Posterior cingulate gyrus (tissue), 11 donors: ENCODE measurements around the gene PRKCB.

Experiments
- DNase-seq, 10 donors: peaks; one replicate each; pipeline versions ENCODE4 v3.0.0 to v3.0.0-alpha.2; 2020 to 2021; ENCODE audit warnings: mixed read lengths in 3 of 10
- intact Hi-C: fragments of 100-400 bp; cut with DNase I; formaldehyde crosslinking; loops from one replicate; pipeline ENCODE4 v1.15.1; 2023

The PRKCB gene

DNA sequence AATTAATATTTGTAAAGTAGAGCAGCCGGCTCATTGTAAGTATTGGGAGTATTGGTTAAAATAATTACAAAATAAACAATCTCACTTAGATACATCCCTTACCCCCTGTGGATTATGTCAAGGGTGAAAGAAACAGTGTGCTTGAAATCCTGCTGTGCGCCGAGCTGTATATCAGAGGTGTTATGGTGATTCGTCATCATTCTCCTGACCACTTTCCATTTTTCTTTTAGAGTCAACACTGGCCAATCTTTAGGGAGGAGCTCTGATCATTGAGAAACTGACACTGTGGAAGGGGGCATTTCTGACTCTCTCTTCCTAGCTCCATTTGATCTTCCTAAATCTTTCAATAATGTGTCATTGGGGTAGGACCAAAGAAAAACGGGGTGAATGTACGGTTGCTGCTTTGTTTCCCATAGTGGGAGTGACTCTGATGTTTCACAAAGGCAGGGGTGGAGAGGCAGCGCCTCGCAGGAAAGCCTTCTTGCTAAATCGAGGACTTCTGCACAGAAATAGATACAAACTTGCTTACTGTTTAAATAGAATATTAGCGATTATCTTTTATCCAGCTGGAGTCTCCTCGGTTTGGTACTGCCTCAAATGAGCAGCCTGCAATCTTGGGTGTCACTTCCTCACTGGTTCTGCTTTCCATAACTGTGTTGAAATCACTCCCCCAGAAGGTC is 123.4 kb downstream of the PRKCB start:
- intact Hi-C loops, result no loop called here
- DNase-seq, result no peak

DNA sequence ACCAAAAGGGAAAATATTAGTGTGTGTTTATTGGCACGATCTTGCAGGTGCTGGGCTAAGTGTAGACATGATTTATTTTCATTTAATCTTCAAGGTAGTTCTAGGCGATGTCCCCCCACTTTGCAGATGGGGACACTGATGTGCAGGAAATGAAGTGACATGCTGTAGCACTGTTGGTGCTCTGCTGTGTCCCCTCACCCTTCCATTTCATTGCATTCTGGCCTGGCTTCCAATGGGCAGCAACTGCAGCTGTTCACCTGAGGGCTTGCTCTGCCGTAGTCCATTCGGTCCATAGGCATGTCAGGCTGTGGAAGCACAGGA is 123.9 kb downstream of the PRKCB start:
- intact Hi-C loops, result no loop called here
- no peak for DNase-seq

DNA sequence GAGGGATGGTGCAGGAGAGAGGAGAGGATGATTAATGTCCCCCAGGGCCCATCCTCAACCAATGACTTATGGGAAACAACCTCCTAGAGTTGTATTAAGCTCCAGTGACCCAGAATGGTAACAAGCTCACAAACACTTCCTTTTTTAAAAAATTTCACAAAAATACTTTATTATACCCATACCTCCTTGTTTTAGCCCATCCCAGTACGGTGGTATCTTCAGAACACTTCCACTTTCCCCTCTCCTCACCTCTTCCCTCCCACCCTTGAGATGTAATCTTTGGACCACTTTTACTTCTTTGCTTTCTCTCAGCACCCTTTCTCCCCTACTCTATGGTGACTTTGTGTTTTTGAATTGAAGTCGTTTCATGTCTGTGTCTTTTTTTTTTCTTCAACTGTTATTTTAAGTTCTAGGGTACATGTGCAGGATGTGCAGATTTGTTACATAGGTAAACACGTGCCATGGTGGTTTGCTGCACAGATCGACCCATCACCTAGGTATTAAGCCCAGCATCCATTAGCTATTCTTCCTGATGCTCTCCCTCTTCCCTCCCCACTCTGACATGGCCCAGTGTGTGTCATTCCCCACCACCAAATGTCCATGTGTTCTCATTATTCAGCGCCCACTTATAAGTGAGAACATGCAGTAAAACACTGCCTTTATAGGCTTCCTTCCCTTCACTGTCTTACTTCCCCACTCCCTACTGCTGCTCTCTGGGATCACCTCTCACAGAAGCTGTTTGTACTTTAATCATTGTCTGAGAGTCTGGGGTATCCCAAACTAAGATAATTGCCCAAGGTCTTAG is 124.5 kb downstream of the PRKCB start:
- intact Hi-C loops, result no loop called here
- no peak for DNase-seq

DNA sequence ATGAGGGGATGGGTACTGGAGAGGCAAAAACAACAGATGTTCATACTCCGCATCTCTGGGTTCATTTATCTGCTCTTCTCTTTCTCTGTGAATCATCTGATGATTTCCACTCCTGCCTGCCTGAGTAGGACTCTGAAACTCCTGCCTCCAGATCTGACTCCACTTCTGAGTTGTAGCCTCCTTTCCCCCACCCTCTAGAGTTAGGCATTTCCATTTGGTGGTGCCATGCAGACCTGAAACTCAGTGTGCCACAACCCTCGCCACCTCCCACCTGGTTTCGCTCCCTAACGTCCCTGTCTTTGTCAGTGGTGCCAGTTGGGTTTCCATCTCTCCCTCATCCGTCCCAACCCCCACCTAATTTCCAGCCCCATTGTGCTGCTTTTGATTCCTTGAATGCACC is 126.2 kb downstream of the PRKCB start:
- intact Hi-C loops, result no loop called here
- DNase-seq, result no peak

DNA sequence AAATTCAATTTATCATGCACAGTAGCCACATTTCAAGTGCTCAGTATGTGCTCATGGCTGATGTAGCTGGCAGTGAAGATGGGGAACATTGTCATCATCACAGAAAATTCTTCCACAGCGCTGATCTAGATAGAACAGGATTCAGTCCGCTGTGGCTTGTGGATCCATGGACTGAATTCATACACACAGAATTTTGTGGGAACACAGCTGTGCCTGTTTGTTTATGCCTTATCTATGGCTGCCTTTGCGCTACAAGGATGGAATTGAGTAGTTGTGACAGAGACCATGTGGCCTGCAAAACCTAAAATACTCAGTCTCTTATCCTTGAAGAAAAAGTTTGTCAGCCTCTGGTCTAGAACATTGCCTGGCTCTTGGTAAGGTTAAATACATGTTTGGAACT is 128.4 kb downstream of the PRKCB start:
- no peak for DNase-seq
- intact Hi-C loops, result no loop called here

DNA sequence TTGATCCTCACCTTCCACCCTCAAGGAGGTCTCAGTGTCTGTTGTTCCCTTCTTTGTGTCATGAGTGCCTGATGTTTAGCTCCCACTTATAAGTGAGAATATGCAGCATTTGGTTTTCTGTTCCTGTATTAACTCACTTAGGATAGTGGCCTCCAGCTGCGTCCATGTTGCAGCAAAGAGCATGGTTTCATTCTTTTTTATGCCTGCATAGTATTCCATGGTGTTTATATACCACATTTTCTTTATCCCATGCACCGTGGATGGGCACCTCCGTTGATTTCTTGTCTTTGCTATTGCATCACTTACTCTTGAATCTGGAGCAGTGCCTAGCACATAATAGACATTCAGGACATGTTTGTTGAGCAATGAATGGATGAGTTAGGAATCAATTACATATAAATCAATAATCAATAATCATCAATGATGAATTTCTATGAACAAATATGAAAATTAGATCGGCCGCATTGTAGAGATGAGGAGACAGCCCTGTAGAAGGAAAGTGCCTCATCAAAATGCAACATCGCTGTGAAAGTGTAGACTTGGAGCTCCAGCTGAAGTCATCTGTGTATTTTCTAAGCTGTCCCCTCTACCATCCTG is 129.5 kb downstream of the PRKCB start:
- intact Hi-C loops, result no loop called here
- no peak for DNase-seq

GRCh38 chr16:23966597-23967394 is 131.0 kb downstream of the PRKCB start:
- peak in 3 of 10 donors; percentile 19 to 83 (median 79) for DNase-seq
- intact Hi-C loops, result no loop called here

GRCh38 chr16:23967775-23968174 is 132.0 kb downstream of the PRKCB start:
- intact Hi-C loops, result no loop called here

DNA sequence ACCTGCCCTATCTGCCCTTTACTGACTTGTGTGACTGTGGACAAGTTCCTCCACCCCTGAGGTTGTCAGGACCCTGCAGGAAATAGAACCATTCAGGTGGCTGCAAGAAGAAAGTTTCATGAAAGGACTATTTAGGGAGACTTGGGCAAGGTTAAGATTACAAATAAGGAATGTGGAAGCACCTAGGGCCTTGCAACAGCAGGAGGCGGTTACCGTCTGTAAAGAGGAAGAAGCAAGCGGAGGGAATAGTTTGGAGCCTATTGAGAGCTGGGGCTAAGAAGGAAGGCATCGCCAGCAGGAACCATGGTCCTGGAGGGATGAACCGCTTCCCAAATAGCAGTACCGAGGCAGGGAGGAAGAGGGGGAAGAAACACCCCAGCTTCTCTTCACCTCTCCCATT is 132.4 kb downstream of the PRKCB start:
- DNase-seq, result no peak
- intact Hi-C loops, result no loop called here

More at GRCh38 chr16:23967775-23968174, 132.0 kb downstream of the PRKCB start:
- no peak for DNase-seq

- intact Hi-C loops, result no loop called here
- DNase-seq, result no peak
These were observed 133.9 kb downstream of the PRKCB start for GRCh38 chr16:23969468-23970297.

- no peak for DNase-seq
- intact Hi-C loops, result no loop called here
These were observed 138.4 kb downstream of the PRKCB start for GRCh38 chr16:23974223-23974622.

DNA sequence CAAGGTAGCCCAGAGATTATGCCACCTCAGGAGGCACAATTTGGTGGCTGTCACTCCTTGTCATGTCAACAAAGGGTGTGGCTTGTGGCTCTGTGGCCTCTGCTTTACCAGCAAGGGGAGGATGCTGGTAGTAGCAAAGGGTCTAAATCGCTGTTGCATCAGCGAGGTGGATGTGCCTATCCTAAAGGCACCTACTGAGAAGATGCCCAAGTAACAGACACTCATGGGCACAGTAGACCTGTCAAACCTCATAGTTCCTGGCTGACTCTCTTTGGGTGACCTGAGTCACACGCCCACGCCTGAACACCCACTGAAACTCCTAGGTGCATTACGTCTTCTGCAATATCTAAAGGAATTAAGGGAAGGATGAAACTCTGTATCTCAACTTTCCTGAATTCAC is 139.5 kb downstream of the PRKCB start:
- intact Hi-C loops, result no loop called here
- DNase-seq, result no peak

DNA sequence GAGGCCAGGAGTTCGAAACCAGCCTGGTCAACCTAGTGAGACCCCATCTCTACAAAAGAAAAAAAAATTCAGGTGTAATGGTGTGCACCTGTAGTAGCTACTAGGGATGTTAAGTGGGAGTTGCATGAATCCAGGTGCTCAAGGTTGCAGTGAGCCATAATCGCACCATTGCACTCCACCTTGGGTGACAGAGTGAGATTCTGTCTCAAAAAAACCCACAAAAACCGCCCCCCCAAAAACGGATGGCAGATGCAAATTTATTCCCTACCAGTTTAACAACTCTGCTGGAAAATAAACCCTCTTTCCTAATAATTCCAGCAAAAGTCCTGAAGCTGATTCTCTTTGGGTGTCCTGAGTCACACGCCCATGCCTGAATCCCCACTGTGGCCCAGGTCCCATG is 140.3 kb downstream of the PRKCB start:
- intact Hi-C loops, result no loop called here
- DNase-seq, result no peak

DNA sequence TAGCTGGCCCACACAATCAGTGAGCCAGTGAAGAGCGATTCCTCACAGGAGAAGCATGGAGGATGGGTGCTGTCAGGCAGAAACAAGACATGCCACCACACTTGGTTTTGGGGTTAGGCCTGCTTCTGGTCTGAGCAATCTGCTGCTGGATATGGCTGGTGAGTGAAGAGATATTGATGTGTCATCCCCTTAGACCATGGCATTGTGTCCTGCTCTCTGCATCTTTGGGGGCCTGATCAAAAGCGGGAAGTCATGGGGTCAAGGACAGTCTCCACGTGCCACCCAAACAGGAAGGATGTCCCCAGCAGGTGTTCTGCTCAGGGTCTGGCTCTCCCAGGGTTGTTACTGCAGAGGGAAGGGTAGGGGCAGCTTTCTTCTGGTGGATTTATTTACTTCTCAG is 140.7 kb downstream of the PRKCB start:
- intact Hi-C loops, result no loop called here
- no peak for DNase-seq

DNA sequence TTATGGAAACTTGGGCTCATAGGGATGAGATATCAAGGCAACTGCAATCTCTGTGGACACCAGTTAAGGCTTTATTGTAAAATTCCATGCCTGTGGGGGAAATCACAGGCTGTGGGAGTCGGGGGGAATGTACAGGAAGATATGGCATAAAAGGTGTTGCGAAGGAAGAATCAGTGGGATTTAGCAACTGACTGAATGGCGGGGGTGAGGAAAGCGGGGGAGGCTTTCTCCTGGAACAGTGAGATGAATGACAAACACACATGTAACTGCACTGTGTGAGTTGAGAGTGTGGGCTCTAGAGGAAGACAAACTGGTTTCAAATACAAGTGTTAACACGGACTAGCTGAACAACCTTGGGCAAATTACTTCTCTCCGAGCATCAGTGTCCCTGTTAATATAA is 143.7 kb downstream of the PRKCB start:
- peak in 4 of 10 donors; percentile 24 to 86 (median 58) for DNase-seq
- intact Hi-C loops, result no loop called here

- intact Hi-C loops, result no loop called here
- DNase-seq, result no peak
These were observed 144.2 kb downstream of the PRKCB start for GRCh38 chr16:23979982-23980381.

- no peak for DNase-seq
- intact Hi-C loops, result no loop called here
These were observed 145.9 kb downstream of the PRKCB start for GRCh38 chr16:23981429-23982399.

DNA sequence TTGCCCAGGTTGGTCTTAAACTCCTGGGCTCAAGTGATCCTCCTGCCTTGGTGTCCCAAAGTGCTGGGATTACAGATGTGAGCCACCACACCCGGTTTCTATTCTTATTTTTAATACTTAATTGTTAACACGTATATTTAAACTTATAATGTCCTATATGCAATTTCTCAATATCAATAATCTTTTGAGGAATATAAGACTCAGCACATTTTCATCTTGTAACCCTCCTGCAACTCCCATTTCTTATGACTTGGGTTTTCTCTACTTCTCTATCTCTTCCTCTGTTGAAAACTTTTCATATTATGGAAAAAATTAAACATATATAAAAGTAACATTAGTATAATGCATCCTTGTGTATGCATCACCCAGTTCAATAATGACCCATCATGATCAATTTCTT is 150.7 kb downstream of the PRKCB start:
- intact Hi-C loops, result no loop called here
- no peak for DNase-seq

- no peak for DNase-seq
- intact Hi-C loops, result no loop called here
These were observed 151.7 kb downstream of the PRKCB start for GRCh38 chr16:23987443-23987842.
